Measurements from ENCODE around the gene KLHL12.

DNA sequence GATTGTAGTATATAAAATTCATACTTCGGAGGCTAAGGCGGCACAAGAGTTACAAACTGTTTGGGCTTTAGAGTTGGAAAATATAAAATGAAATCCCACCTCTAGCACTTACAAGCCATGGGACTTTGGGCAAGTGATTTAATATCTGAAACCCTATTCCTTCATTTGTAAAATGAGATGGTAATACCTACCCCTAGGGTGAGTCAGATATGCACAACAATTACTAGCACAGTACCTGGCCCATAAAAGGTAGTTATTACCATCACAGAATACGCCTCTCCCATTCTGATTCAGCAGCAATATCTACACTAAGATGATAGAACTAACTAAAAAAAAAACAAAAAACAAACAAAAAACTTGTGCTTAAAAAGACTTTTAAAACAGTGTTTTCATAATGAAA is 3.5 kb downstream of the KLHL12 start:
- TF ChIP-seq EZH2 (IDR thresholded peaks at IDR 0.05; ENCODE audit: borderline replicate concordance, insufficient read depth, low read depth, low read length, poor library complexity, severe bottlenecking) (no peak), CTCF (IDR thresholded peaks at IDR 0.05) (no peak)

Data from B cell (primary cell).